Omental fat pad (tissue), 4 donors: Measurements from ENCODE around the gene PSG5. TPM values are rescaled to one million over a fixed set of nuclear protein-coding genes. Genes with fewer than 3 reads are reported as not detected.
A peak's percentile ranks its signal among the peaks of the same experiment; 100 is the strongest.
"Not testable (repeated sequence)": the region's sequence is repeated elsewhere in the genome, so short reads cannot be mapped to it uniquely, and the experiment has no call there.

Source experiments
- ATAC-seq: fragments of 150-250 bp; one replicate; pipeline ENCODE4 v1.9.1; 2016; ENCODE audit warnings: mild to moderate bottlenecking, moderate library complexity; ENCODE audit not compliant: low FRiP score
- DNase-seq: peaks from one replicate; pipeline ENCODE4 v3.0.0-alpha.2; 2019; ENCODE audit warnings: low spot score
- CTCF ChIP-seq, 3 donors: fragments of 450-650 bp; IDR thresholded peaks; one replicate each; pipeline ENCODE4 v1.5.1; 2016 to 2017; ENCODE audit warnings: antibody characterized with exemption in 3 of 3, mild to moderate bottlenecking in 3 of 3, moderate library complexity in 2 of 3
- total RNA-seq, 4 donors: library from RNA; depleted of rRNA; stranded (reverse); fragments of >200 nt; gene quantifications; one replicate each; pipeline ENCODE4 v1.1.0, GENCODE V29; 2016

PSG5 gene
- total RNA-seq, 4 donors from 2014 or later, result not detected

- not testable (repeated sequence) for DNase-seq, ATAC-seq
Observed at GRCh38 chr19:43198686-43199419, 12.5 kb upstream of the PSG5 start.

- not testable (repeated sequence) for ATAC-seq, DNase-seq
Observed at GRCh38 chr19:43197666-43198397, 11.5 kb upstream of the PSG5 start.

- not testable (repeated sequence) for ATAC-seq, DNase-seq
Observed at GRCh38 chr19:43194397-43194796, 8.1 kb upstream of the PSG5 start.

- not testable (repeated sequence) for DNase-seq, ATAC-seq
Observed at GRCh38 chr19:43192381-43193155, 6.2 kb upstream of the PSG5 start.

GRCh38 chr19:43188092-43188491 is 1.8 kb upstream of the PSG5 start:
- DNase-seq, ATAC-seq: not testable (repeated sequence)

- not testable (repeated sequence) for ATAC-seq, DNase-seq
Observed at GRCh38 chr19:43181869-43182771, 4.2 kb downstream of the PSG5 start.

- DNase-seq, ATAC-seq: not testable (repeated sequence)
Observed at GRCh38 chr19:43179569-43180147, 6.7 kb downstream of the PSG5 start.

- not testable (repeated sequence) for ATAC-seq, DNase-seq
Observed at GRCh38 chr19:43178577-43178976, 7.8 kb downstream of the PSG5 start.

- not testable (repeated sequence) for DNase-seq, ATAC-seq
Observed at GRCh38 chr19:43165906-43166305, 20.4 kb downstream of the PSG5 start.

- ATAC-seq, DNase-seq: not testable (repeated sequence)
Observed at GRCh38 chr19:43163135-43163534, 23.2 kb downstream of the PSG5 start.

- ATAC-seq, DNase-seq: not testable (repeated sequence)
Observed at GRCh38 chr19:43162261-43162660, 24.1 kb downstream of the PSG5 start.

- no peak for TF ChIP-seq CTCF (IDR thresholded peaks at IDR 0.05)
- DNase-seq (no peak), ATAC-seq (peak; percentile 62)
Observed at GRCh38 chr19:43152214-43152613, 34.1 kb downstream of the PSG5 start.

GRCh38 chr19:43149788-43150187 is 36.5 kb downstream of the PSG5 start:
- not testable (repeated sequence) for DNase-seq, ATAC-seq
